ENCODE measurements around the gene GMPR2. TPM values are rescaled to one million over a fixed set of nuclear protein-coding genes. Genes with fewer than 3 reads are reported as not detected.

GMPR2 gene
- total and polyA plus RNA-seq, 2 of the 13 experiments (the other 11 are each of a cell fraction or from before 2014, with no cell fraction given), result 210 to 273 TPM

DNA sequence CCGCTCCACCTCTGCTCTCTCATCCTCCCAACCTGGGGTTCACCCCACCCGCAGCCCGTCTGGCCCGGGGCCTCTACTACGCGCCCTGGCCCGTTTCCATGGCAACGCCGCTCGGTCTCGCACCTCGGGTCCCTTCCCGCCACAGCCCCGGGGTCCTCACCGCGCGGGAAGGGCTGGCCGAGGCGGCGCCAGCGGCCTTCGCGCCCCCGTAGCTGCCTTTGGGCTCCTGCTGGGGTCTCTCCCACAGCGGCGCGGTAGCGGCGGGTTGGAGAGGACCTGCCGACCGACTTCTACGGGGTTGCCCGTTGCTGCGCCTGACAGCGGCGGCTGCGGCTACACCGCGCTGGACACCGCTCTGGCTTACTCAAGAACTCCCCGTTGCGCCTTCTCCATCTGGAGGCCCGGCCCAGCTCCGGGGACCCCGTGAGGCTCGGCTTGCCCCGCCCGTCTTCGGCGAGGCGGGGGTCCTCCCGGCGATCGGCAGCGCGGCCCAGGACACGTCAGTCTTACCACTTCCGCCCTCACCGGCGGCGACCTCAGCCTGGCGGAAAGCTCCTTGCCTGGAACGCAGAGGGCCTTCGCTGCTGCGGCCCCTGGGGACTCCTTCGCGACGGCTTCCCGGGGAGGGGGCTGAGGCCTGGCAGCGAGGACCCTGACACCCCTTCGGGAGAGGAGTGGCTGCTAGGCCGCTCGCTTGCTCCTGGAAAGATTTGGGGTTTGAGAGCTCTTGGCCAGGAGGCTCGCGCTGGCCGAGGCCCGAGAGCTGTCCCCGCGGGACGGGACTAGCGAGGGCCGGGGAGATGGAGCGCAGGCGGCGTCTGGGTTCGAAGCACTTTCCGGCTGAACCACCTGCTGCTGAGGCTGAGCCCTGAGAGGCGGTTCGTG lies 37.3 kb upstream of the GMPR2 start, which contains the start of gene TM9SF1 (continued):
- TF ChIP-seq ELF4 (CRISPR knock-in tag; IDR thresholded peaks at IDR 0.05; ENCODE audit: borderline replicate concordance), result peak; percentile 100
- TF ChIP-seq NR2F6 (IDR thresholded peaks at IDR 0.05), result no peak
- TF ChIP-seq NR2F6 (CRISPR knock-in tag; IDR thresholded peaks at IDR 0.05), result peak; percentile 75
- TF ChIP-seq ZNF543 (CRISPR knock-in tag; IDR thresholded peaks at IDR 0.05), result peak; percentile 99
- TF ChIP-seq, protein P1, sequence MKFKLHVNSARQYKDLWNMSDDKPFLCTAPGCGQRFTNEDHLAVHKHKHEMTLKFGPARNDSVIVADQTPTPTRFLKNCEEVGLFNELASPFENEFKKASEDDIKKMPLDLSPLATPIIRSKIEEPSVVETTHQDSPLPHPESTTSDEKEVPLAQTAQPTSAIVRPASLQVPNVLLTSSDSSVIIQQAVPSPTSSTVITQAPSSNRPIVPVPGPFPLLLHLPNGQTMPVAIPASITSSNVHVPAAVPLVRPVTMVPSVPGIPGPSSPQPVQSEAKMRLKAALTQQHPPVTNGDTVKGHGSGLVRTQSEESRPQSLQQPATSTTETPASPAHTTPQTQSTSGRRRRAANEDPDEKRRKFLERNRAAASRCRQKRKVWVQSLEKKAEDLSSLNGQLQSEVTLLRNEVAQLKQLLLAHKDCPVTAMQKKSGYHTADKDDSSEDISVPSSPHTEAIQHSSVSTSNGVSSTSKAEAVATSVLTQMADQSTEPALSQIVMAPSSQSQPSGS (CRISPR knock-in tag; IDR thresholded peaks at IDR 0.05), result peak; percentile 98
- TF ChIP-seq ZNF230 (CRISPR knock-in tag; IDR thresholded peaks at IDR 0.05), result peak; percentile 99
- no peak; the same call in 1 of the 2 replicates for TF ChIP-seq NFE2 (CRISPR knock-in tag; IDR thresholded peaks at IDR 0.05)
- TF ChIP-seq ZNF720 (CRISPR knock-in tag; IDR thresholded peaks at IDR 0.05), result peak; percentile 30; the same call in 1 of the 2 replicates
- TF ChIP-seq HNRNPLL (IDR thresholded peaks at IDR 0.05; ENCODE audit: low read depth, low read length, poor library complexity, severe bottlenecking), result peak; percentile 87
- TF ChIP-seq, protein P2, sequence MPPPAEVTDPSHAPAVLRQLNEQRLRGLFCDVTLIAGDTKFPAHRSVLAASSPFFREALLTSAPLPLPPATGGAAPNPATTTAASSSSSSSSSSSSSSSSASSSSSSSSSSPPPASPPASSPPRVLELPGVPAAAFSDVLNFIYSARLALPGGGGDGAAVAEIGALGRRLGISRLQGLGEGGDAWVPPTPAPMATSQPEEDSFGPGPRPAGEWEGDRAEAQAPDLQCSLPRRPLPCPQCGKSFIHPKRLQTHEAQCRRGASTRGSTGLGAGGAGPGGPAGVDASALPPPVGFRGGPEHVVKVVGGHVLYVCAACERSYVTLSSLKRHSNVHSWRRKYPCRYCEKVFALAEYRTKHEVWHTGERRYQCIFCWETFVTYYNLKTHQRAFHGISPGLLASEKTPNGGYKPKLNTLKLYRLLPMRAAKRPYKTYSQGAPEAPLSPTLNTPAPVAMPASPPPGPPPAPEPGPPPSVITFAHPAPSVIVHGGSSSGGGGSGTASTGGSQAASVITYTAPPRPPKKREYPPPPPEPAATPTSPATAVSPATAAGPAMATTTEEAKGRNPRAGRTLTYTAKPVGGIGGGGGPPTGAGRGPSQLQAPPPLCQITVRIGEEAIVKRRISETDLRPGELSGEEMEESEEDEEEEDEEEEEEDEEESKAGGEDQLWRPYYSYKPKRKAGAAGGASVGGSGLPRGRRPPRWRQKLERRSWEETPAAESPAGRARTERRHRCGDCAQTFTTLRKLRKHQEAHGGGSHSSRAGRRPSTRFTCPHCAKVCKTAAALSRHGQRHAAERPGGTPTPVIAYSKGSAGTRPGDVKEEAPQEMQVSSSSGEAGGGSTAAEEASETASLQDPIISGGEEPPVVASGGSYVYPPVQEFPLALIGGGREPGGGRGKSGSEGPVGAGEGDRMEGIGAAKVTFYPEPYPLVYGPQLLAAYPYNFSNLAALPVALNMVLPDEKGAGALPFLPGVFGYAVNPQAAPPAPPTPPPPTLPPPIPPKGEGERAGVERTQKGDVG (CRISPR knock-in tag; IDR thresholded peaks at IDR 0.05; ENCODE audit: borderline replicate concordance), result peak; percentile 99
- TF ChIP-seq NR3C1 (CRISPR knock-in tag; IDR thresholded peaks at IDR 0.05), result peak; percentile 92; the same call in 1 of the 2 replicates
- TF ChIP-seq MEF2D (CRISPR knock-in tag; IDR thresholded peaks at IDR 0.05), result peak; percentile 95
- TF ChIP-seq TEAD2 (CRISPR knock-in tag; IDR thresholded peaks at IDR 0.05), result peak; percentile 96
- no peak for TF ChIP-seq ZNF746 (CRISPR knock-in tag; IDR thresholded peaks at IDR 0.05)
- TF ChIP-seq, protein P3, sequence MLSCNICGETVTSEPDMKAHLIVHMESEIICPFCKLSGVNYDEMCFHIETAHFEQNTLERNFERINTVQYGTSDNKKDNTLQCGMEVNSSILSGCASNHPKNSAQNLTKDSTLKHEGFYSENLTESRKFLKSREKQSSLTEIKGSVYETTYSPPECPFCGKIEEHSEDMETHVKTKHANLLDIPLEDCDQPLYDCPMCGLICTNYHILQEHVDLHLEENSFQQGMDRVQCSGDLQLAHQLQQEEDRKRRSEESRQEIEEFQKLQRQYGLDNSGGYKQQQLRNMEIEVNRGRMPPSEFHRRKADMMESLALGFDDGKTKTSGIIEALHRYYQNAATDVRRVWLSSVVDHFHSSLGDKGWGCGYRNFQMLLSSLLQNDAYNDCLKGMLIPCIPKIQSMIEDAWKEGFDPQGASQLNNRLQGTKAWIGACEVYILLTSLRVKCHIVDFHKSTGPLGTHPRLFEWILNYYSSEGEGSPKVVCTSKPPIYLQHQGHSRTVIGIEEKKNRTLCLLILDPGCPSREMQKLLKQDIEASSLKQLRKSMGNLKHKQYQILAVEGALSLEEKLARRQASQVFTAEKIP (CRISPR knock-in tag; IDR thresholded peaks at IDR 0.05; ENCODE audit: borderline replicate concordance), result no peak
- TF ChIP-seq, protein P4, sequence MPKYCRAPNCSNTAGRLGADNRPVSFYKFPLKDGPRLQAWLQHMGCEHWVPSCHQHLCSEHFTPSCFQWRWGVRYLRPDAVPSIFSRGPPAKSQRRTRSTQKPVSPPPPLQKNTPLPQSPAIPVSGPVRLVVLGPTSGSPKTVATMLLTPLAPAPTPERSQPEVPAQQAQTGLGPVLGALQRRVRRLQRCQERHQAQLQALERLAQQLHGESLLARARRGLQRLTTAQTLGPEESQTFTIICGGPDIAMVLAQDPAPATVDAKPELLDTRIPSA (CRISPR knock-in tag; IDR thresholded peaks at IDR 0.05; ENCODE audit: borderline replicate concordance), result peak; percentile 99
- TF ChIP-seq, protein P5, sequence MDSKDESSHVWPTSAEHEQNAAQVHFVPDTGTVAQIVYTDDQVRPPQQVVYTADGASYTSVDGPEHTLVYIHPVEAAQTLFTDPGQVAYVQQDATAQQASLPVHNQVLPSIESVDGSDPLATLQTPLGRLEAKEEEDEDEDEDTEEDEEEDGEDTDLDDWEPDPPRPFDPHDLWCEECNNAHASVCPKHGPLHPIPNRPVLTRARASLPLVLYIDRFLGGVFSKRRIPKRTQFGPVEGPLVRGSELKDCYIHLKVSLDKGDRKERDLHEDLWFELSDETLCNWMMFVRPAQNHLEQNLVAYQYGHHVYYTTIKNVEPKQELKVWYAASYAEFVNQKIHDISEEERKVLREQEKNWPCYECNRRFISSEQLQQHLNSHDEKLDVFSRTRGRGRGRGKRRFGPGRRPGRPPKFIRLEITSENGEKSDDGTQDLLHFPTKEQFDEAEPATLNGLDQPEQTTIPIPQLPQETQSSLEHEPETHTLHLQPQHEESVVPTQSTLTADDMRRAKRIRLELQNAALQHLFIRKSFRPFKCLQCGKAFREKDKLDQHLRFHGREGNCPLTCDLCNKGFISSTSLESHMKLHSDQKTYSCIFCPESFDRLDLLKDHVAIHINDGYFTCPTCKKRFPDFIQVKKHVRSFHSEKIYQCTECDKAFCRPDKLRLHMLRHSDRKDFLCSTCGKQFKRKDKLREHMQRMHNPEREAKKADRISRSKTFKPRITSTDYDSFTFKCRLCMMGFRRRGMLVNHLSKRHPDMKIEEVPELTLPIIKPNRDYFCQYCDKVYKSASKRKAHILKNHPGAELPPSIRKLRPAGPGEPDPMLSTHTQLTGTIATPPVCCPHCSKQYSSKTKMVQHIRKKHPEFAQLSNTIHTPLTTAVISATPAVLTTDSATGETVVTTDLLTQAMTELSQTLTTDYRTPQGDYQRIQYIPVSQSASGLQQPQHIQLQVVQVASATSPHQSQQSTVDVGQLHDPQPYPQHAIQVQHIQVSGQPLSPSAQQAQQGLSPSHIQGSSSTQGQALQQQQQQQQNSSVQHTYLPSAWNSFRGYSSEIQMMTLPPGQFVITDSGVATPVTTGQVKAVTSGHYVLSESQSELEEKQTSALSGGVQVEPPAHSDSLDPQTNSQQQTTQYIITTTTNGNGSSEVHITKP (CRISPR knock-in tag; IDR thresholded peaks at IDR 0.05; ENCODE audit: low read depth), result peak; percentile 91
- TF ChIP-seq CENPT (CRISPR knock-in tag; IDR thresholded peaks at IDR 0.05; ENCODE audit: low read depth), result peak; percentile 95; the same call in 1 of the 2 replicates
